Measurements from ENCODE around the gene AGAP3. TPM values are rescaled to one million over a fixed set of nuclear protein-coding genes. Genes with fewer than 3 reads are reported as not detected.

Gene AGAP3
- 43.6 to 72.2 TPM (median 61.9 TPM) in 5 replicates for total RNA-seq (2022; extraction: Qiagen RNA extraction; ENCODE audit: low read depth)

GRCh38 chr7:151085691-151086620 is at the start of gene AGAP3:
Gene AGAP3, plus strand, starts transcription at chr7:151086475. Its CDS starts 267 bp downstream, at chr7:151086742.

GRCh38 chr7:151047976-151048815 is 38.1 kb upstream of the AGAP3 start, which contains the start of gene ASIC3:
Gene ASIC3, plus strand, starts transcription at chr7:151048531. Its CDS starts 355 bp downstream, at chr7:151048886.

GRCh38 chr7:151057506-151057988 is 28.7 kb upstream of the AGAP3 start, which contains the start of gene CDK5:
Gene CDK5, minus strand, starts transcription at chr7:151057897. Its CDS starts 49 bp downstream, at chr7:151057848.

GRCh38 chr7:151059367-151060112 is 26.7 kb upstream of the AGAP3 start, which contains the start of gene SLC4A2:
Gene SLC4A2, plus strand, starts transcription at chr7:151059589. Its CDS starts 2,399 bp downstream, at chr7:151061988.

GRCh38 chr7:151080522-151081169 is 5.6 kb upstream of the AGAP3 start, which contains the start of gene FASTK:
Gene FASTK, minus strand, starts transcription at chr7:151080809. Its CDS starts 43 bp downstream, at chr7:151080766.

GRCh38 chr7:151083071-151083823 is 3.0 kb upstream of the AGAP3 start, which contains the start of gene TMUB1:
Gene TMUB1, minus strand, starts transcription at chr7:151083493. Its CDS starts 930 bp downstream, at chr7:151082563.

GRCh38 chr7:151167197-151167961 is 81.1 kb downstream of the AGAP3 start, which contains the start of gene GBX1:
Gene GBX1, minus strand, starts transcription at chr7:151167694. Its CDS starts 146 bp downstream, at chr7:151167548.

GRCh38 chr7:151186640-151187408 is 100.5 kb downstream of the AGAP3 start, which contains the start of gene ASB10:
Gene ASB10, minus strand, starts transcription at chr7:151187250. Its CDS starts 120 bp downstream, at chr7:151187130.

Other genes starting within 250 kb of the AGAP3 start
- not detected in 5 replicates for gene AOC1, start 234.0 kb upstream of the AGAP3 start, total RNA-seq (2022; extraction: Qiagen RNA extraction; ENCODE audit: low read depth)
- 0.29 to 0.61 TPM (median 0.37 TPM) in 5 replicates for gene KCNH2, start 108.2 kb upstream of the AGAP3 start, total RNA-seq (2022; extraction: Qiagen RNA extraction; ENCODE audit: low read depth)
- gene NOS3, start 95.5 kb upstream of the AGAP3 start, total RNA-seq (2022; extraction: Qiagen RNA extraction; ENCODE audit: low read depth) = 0.15 to 0.55 TPM (median 0.49 TPM) in 5 replicates
- gene ATG9B, start 62.0 kb upstream of the AGAP3 start, total RNA-seq (2022; extraction: Qiagen RNA extraction; ENCODE audit: low read depth) = 0.62 to 1.1 TPM (median 0.87 TPM) in 5 replicates
- 31.5 to 51.8 TPM (median 48.0 TPM) in 5 replicates for gene ABCB8, start 58.0 kb upstream of the AGAP3 start, total RNA-seq (2022; extraction: Qiagen RNA extraction; ENCODE audit: low read depth)
- gene ASIC3, start 37.9 kb upstream of the AGAP3 start, total RNA-seq (2022; extraction: Qiagen RNA extraction; ENCODE audit: low read depth) = 5.7 to 12.6 TPM (median 12.2 TPM) in 5 replicates
- 32.1 to 37.0 TPM (median 34.9 TPM) in 5 replicates for gene CDK5, start 28.6 kb upstream of the AGAP3 start, total RNA-seq (2022; extraction: Qiagen RNA extraction; ENCODE audit: low read depth)
- 182 to 287 TPM (median 275 TPM) in 5 replicates for gene SLC4A2, start 26.9 kb upstream of the AGAP3 start, total RNA-seq (2022; extraction: Qiagen RNA extraction; ENCODE audit: low read depth)
- gene FASTK, start 5.7 kb upstream of the AGAP3 start, total RNA-seq (2022; extraction: Qiagen RNA extraction; ENCODE audit: low read depth) = 48.1 to 80.5 TPM (median 74.4 TPM) in 5 replicates
- 32.4 to 64.6 TPM (median 50.8 TPM) in 5 replicates for gene TMUB1, start 3.0 kb upstream of the AGAP3 start, total RNA-seq (2022; extraction: Qiagen RNA extraction; ENCODE audit: low read depth)
- gene GBX1, start 81.2 kb downstream of the AGAP3 start, total RNA-seq (2022; extraction: Qiagen RNA extraction; ENCODE audit: low read depth) = 0.17 to 0.45 TPM in 2 of 5 replicates, not detected in the others
- not detected in 5 replicates for gene ASB10, start 100.8 kb downstream of the AGAP3 start, total RNA-seq (2022; extraction: Qiagen RNA extraction; ENCODE audit: low read depth)
- not detected in 5 replicates for gene H2BK1, start 124.0 kb downstream of the AGAP3 start, total RNA-seq (2022; extraction: Qiagen RNA extraction; ENCODE audit: low read depth)
- gene ABCF2, start 140.7 kb downstream of the AGAP3 start, total RNA-seq (2022; extraction: Qiagen RNA extraction; ENCODE audit: low read depth) = 63.8 to 70.3 TPM (median 68.4 TPM) in 5 replicates
- 35.6 to 52.0 TPM (median 45.6 TPM) in 5 replicates for gene CHPF2, start 146.0 kb downstream of the AGAP3 start, total RNA-seq (2022; extraction: Qiagen RNA extraction; ENCODE audit: low read depth)
- gene SMARCD3, start 162.2 kb downstream of the AGAP3 start, total RNA-seq (2022; extraction: Qiagen RNA extraction; ENCODE audit: low read depth) = 9.3 to 11.4 TPM (median 10.4 TPM) in 5 replicates